Measurements from ENCODE around the gene TMEM203. TPM values are rescaled to one million over a fixed set of nuclear protein-coding genes. Genes with fewer than 3 reads are reported as not detected.

TMEM203 gene
- total RNA-seq, 4 donors from 2014 or later: 29.7 to 47.3 (median 38.4) TPM

- no peaks in the 10 kb centered on the region for H3K27me3 ChIP-seq
- intact Hi-C loops (cut with DNase I): loop anchor here (5.0 kb wide), 1 partner anchor 115 kb away; no protein-coding TSS in a partner anchor
- TF ChIP-seq CTCF (IDR thresholded peaks at IDR 0.05) (no peak), POLR2A (IDR thresholded peaks at IDR 0.05) (no peak)
- H3K4me3 ChIP-seq (replicated peaks in 1 of 3): no peak overlapping the region
- H3K4me1 ChIP-seq: peaks cover 21 to 26% of the 10 kb centered on the region in 2 donors
- H3K27ac ChIP-seq: no peak overlapping the region
- H3K36me3 ChIP-seq: no peaks in the 10 kb centered on the region
- no peak for DNase-seq
- H3K9me3 ChIP-seq: no peaks in the 10 kb centered on the region
- 64 to 81% methylated on average over 4 to 9 of the region's 10 CpGs for WGBS, 2 donors
Observed at GRCh38 chr9:137232101-137232500, 26.7 kb upstream of the TMEM203 start.

- H3K4me1 ChIP-seq: peaks cover 21 to 26% of the 10 kb centered on the region in 2 donors
- DNase-seq: no peak
- intact Hi-C loops (cut with DNase I): loop anchor here (5.0 kb wide), 1 partner anchor 114 kb away; no protein-coding TSS in a partner anchor
- TF ChIP-seq CTCF (IDR thresholded peaks at IDR 0.05) (no peak), POLR2A (IDR thresholded peaks at IDR 0.05) (no peak)
- H3K27me3 ChIP-seq: no peaks in the 10 kb centered on the region
- H3K27ac ChIP-seq: no peak overlapping the region
- WGBS, 2 donors: 86 to 87% methylated on average over 15 to 21 of the region's 23 CpGs
- no peaks in the 10 kb centered on the region for H3K9me3 ChIP-seq
- H3K36me3 ChIP-seq: no peaks in the 10 kb centered on the region
- no peak overlapping the region for H3K4me3 ChIP-seq (replicated peaks in 1 of 3)
Observed at GRCh38 chr9:137231372-137232039, 26.1 kb upstream of the TMEM203 start.

GRCh38 chr9:137230705-137231371 lies 25.4 kb upstream of the TMEM203 start, which contains the start of gene SLC34A3:
Gene SLC34A3 (plus strand): TSS chr9:137230901. CDS start chr9:137231703, 802 bp downstream.
- intact Hi-C loops (cut with DNase I): loop anchor here (5.0 kb wide), 1 partner anchor 114 kb away; no protein-coding TSS in a partner anchor
- Histone ChIP-seq H3K9me3 (no peaks in the 10 kb centered on the region), H3K27me3 (no peaks in the 10 kb centered on the region), H3K4me1 (peaks cover 18 to 26% of the 10 kb centered on the region in 2 donors), H3K27ac (no peak within 1 kb of the TSS), H3K36me3 (no peaks in the 10 kb centered on the region), H3K4me3 (replicated peaks in 1 of 3) (no peak within 1 kb of the TSS)
- TF ChIP-seq CTCF (IDR thresholded peaks at IDR 0.05): no peak
- no peak for TF ChIP-seq POLR2A (IDR thresholded peaks at IDR 0.05)
- 79 to 85% methylated on average over 5 to 12 of the region's 14 CpGs for WGBS, 2 donors
- DNase-seq: no peak

GRCh38 chr9:137229903-137230704 lies 24.7 kb upstream of the TMEM203 start:
- peaks cover 18 to 26% of the 10 kb centered on the region in 2 donors for H3K4me1 ChIP-seq
- H3K36me3 ChIP-seq: no peaks in the 10 kb centered on the region
- 50 to 71% methylated on average over 9 to 14 of the region's 31 CpGs for WGBS, 2 donors
- DNase-seq: no peak
- intact Hi-C loops (cut with DNase I): loop anchor here (5.0 kb wide), 2 partner anchors 43 to 113 kb away; partner anchors contain the start of genes ANAPC2 and SSNA1
- H3K4me3 ChIP-seq (replicated peaks in 1 of 3): no peak overlapping the region
- H3K9me3 ChIP-seq: no peaks in the 10 kb centered on the region
- no peak for TF ChIP-seq POLR2A (IDR thresholded peaks at IDR 0.05)
- no peak for TF ChIP-seq CTCF (IDR thresholded peaks at IDR 0.05)
- H3K27ac ChIP-seq: no peak overlapping the region
- no peaks in the 10 kb centered on the region for H3K27me3 ChIP-seq

All from thyroid gland (tissue), 4 donors.